Measurements from ENCODE around the gene SLC38A7. TPM values are rescaled to one million over a fixed set of nuclear protein-coding genes. Genes with fewer than 3 reads are reported as not detected.

Gene SLC38A7
- total RNA-seq, 2 experiments from 2014 or later = 5.1 to 6.0 TPM

DNA sequence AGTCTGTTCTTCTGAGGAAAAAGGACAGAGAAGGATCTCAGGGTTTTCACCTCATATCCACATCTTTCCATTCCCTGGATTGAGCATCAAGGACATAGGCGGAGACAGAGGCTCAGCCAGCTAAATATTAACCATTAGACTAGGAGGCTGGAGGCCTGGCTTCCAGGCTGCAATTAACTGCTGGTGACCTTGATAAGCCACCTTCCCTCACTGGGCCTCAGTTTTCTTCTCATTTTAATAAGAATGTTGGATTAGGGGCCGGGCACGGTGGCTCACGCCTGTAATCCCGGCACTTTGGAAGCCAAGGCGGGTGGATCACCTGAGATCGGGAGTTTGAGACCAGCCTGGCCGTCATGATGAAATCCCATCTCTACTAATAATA is 29.4 kb downstream of the SLC38A7 start:
- Mint-ChIP-seq H3K27me3 (peaks cover 2% of the 10 kb centered on the region), H3K27ac (no peak overlapping the region), H3K4me1 (ENCODE audit: low read depth) (no peaks in the 10 kb centered on the region), H3K9me3 (no peaks in the 10 kb centered on the region), H3K4me3 (no peak overlapping the region), H3K36me3 (ENCODE audit: low read depth) (no peaks in the 10 kb centered on the region)
- ATAC-seq (no peak), DNase-seq (no peak)
- ChIA-PET CTCF (interaction anchor here (0.9 kb wide), 1 partner anchor 319 kb away, joined by 3 read pairs; no protein-coding TSS in a partner anchor), POLR2A (no interaction called here)
- intact Hi-C loops (cut with micrococcal nuclease) = no loop called here
- TF ChIP-seq CTCF (IDR thresholded peaks at IDR 0.05) = no peak

DNA sequence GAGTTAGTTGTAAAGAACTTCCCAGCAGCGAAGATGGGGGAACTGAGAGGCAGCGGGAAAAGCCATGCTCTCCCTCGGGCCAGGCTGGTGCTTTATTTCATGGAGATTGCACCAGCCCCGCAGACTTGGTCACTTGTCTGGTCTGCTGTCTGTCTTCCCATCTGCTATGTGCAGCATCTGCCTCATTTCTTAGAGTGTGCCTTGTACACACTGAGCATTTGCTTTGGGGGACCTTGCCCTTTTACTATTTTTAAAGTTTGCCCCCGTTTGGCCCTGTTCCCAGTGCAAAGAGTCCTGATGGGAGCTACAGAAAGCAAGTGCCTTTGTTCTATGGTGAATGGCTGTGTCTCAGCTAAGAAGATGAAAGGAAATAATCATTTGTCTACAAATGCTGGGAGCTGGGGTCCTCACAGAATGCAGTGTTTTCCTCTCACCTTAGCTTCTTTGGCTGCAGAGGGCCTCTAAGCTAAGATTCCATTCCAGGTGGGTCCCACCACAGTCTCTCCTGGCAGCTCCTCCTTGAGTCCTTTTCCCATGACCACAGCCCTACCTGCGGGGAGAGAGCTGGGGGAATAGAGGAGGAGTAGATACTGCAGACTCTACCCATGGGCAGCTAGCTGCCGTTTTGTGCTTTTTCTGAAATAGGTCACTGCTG is 29.9 kb downstream of the SLC38A7 start:
- no peak overlapping the region for H3K27ac Mint-ChIP-seq
- no peaks in the 10 kb centered on the region for H3K9me3 Mint-ChIP-seq
- ChIA-PET CTCF (interaction anchor here (0.9 kb wide), 1 partner anchor 318 kb away, joined by 3 read pairs; no protein-coding TSS in a partner anchor), POLR2A (no interaction called here)
- no peaks in the 10 kb centered on the region for H3K36me3 Mint-ChIP-seq (ENCODE audit: low read depth)
- H3K4me1 Mint-ChIP-seq (ENCODE audit: low read depth) = no peaks in the 10 kb centered on the region
- H3K4me3 Mint-ChIP-seq = no peak overlapping the region
- H3K27me3 Mint-ChIP-seq = no peaks in the 10 kb centered on the region
- intact Hi-C loops (cut with micrococcal nuclease) = no loop called here
- DNase-seq (no peak), ATAC-seq (no peak)
- no peak for TF ChIP-seq CTCF (IDR thresholded peaks at IDR 0.05)

- ChIA-PET CTCF (interaction anchor here (0.7 to 1.2 kb wide), 3 partner anchors 103 to 316 kb away, joined by 3 read pairs; no protein-coding TSS in a partner anchor), POLR2A (interaction anchor here (0.5 to 0.6 kb wide), 2 partner anchors 49 to 718 kb away, joined by 3 to 5 read pairs; no protein-coding TSS in a partner anchor)
- no peaks in the 10 kb centered on the region for H3K36me3 Mint-ChIP-seq (ENCODE audit: low read depth)
- no peak for TF ChIP-seq CTCF (IDR thresholded peaks at IDR 0.05)
- DNase-seq (no peak), ATAC-seq (no peak)
- H3K9me3 Mint-ChIP-seq = no peaks in the 10 kb centered on the region
- no peak overlapping the region for H3K27ac Mint-ChIP-seq
- no peaks in the 10 kb centered on the region for H3K27me3 Mint-ChIP-seq
- intact Hi-C loops (cut with micrococcal nuclease) = no loop called here
- H3K4me1 Mint-ChIP-seq (ENCODE audit: low read depth) = no peaks in the 10 kb centered on the region
- no peak overlapping the region for H3K4me3 Mint-ChIP-seq
These were observed 31.8 kb downstream of the SLC38A7 start for GRCh38 chr16:58652741-58653140.

GRCh38 chr16:58651965-58652348 is 32.6 kb downstream of the SLC38A7 start:
- Mint-ChIP-seq H3K9me3 (no peaks in the 10 kb centered on the region), H3K36me3 (ENCODE audit: low read depth) (no peaks in the 10 kb centered on the region), H3K4me1 (ENCODE audit: low read depth) (no peaks in the 10 kb centered on the region), H3K27me3 (no peaks in the 10 kb centered on the region), H3K4me3 (no peak overlapping the region), H3K27ac (no peak overlapping the region)
- DNase-seq (no peak), ATAC-seq (no peak)
- intact Hi-C loops (cut with micrococcal nuclease) = no loop called here
- ChIA-PET POLR2A (interaction anchor here (0.5 to 0.7 kb wide), 2 partner anchors 48 to 85 kb away, joined by 3 to 4 read pairs; no protein-coding TSS in a partner anchor), CTCF (interaction anchor here (0.7 kb wide), 1 partner anchor 104 kb away, joined by 3 read pairs; no protein-coding TSS in a partner anchor)
- TF ChIP-seq CTCF (IDR thresholded peaks at IDR 0.05) = no peak

- no peaks in the 10 kb centered on the region for H3K36me3 Mint-ChIP-seq (ENCODE audit: low read depth)
- ChIA-PET CTCF (interaction anchor here (1.1 kb wide), 1 partner anchor 106 kb away, joined by 3 read pairs; no protein-coding TSS in a partner anchor), POLR2A (no interaction called here)
- no peak for TF ChIP-seq CTCF (IDR thresholded peaks at IDR 0.05)
- no peaks in the 10 kb centered on the region for H3K27me3 Mint-ChIP-seq
- H3K4me1 Mint-ChIP-seq (ENCODE audit: low read depth) = no peaks in the 10 kb centered on the region
- intact Hi-C loops (cut with micrococcal nuclease) = no loop called here
- H3K27ac Mint-ChIP-seq = no peak overlapping the region
- H3K4me3 Mint-ChIP-seq = no peak overlapping the region
- DNase-seq (no peak), ATAC-seq (no peak)
- no peaks in the 10 kb centered on the region for H3K9me3 Mint-ChIP-seq
These were observed 34.9 kb downstream of the SLC38A7 start for GRCh38 chr16:58649707-58650106.
